ENCODE results near the gene CKS2. TPM values are rescaled to one million over a fixed set of nuclear protein-coding genes. Genes with fewer than 3 reads are reported as not detected.

The CKS2 gene
- total and polyA plus RNA-seq, 2 of the 8 experiments (the other 6 are each of a cell fraction or from before 2014, with no cell fraction given), result 337 to 689 TPM

- 82% methylated on average over 3 of the region's 3 CpGs; no CpG with 5 or more reads in 1 of the 2 experiments for WGBS, 2 experiments (ENCODE audit: extremely low coverage in 1 of 2, insufficient coverage in 1 of 2, insufficient read length in 1 of 2, insufficient replicate concordance in 2 of 2, low coverage in 1 of 2, low lambda C conversion rate in 2 of 2, missing lambda C conversion rate in 1 of 2)
- H3K4me2 ChIP-seq (ENCODE audit: insufficient read depth in 1 of 2, low read depth in 2 of 2, low read length in 2 of 2), result no peak overlapping the region
Measured at GRCh38 chr9:89340332-89340731, 29.3 kb downstream of the CKS2 start.

More at GRCh38 chr9:89340332-89340731, 29.3 kb downstream of the CKS2 start:
- Histone ChIP-seq H4K8ac (ENCODE audit: extremely low read depth, insufficient read depth, low read length) (no peak overlapping the region), H3K4me3 (ENCODE audit: extremely low read depth in 1 of 4, insufficient read depth in 2 of 4, low read depth in 3 of 4, low read length in 4 of 4) (no peak overlapping the region), H3K4me1 (replicated peaks in 1 of 4; ENCODE audit: control insufficient read depth in 3 of 4, insufficient read depth in 4 of 4, low read length in 3 of 4) (no peaks in the 10 kb centered on the region), H2AFZ (ENCODE audit: low read length) (no peak overlapping the region), H3K9me3 (ENCODE audit: insufficient read depth in 2 of 2, low read depth in 1 of 2, low read length in 1 of 2) (no peaks in the 10 kb centered on the region), H3K4ac (replicated peaks; ENCODE audit: insufficient read length, low read depth, low read length) (no peak overlapping the region), H3K56ac (replicated peaks; ENCODE audit: insufficient read length, low read depth, low read length) (no peak overlapping the region), H3K18ac (ENCODE audit: extremely low read depth, low read length) (no peak overlapping the region), H2BK5ac (ENCODE audit: low read depth, low read length) (no peak overlapping the region), H2AK5ac (ENCODE audit: low read depth, low read length) (no peak overlapping the region), H3K79me2 (ENCODE audit: control insufficient read depth in 1 of 2, insufficient read depth in 2 of 2, low read length in 2 of 2) (no peaks in the 10 kb centered on the region), H3K23me2 (ENCODE audit: low read depth, low read length) (no peaks in the 10 kb centered on the region), H4K91ac (replicated peaks; ENCODE audit: insufficient read length, low read length) (no peak overlapping the region), H4K20me1 (replicated peaks in 1 of 2; ENCODE audit: control insufficient read depth in 1 of 2, insufficient read depth in 2 of 2, low read length in 2 of 2) (no peaks in the 10 kb centered on the region), H4K5ac (ENCODE audit: insufficient read length, low read depth, low read length) (no peak overlapping the region), H3K27me3 (replicated peaks in 1 of 4; ENCODE audit: control insufficient read depth in 3 of 4, extremely low read depth in 1 of 4, insufficient read depth in 3 of 4, low read length in 3 of 4) (no peaks in the 10 kb centered on the region), H2BK15ac (ENCODE audit: low read length) (no peak overlapping the region), H3K9ac (replicated peaks in 1 of 4; ENCODE audit: extremely low read depth in 1 of 4, low read depth in 3 of 4, low read length in 3 of 4) (no peak overlapping the region), H2BK20ac (ENCODE audit: low read length) (no peak overlapping the region), H3K27ac (ENCODE audit: low read depth, low read length) (no peak overlapping the region), H3K14ac (ENCODE audit: insufficient read length) (no peak overlapping the region), H3K36me3 (ENCODE audit: control insufficient read depth in 2 of 4, insufficient read depth in 4 of 4, low read length in 3 of 4) (peaks cover 19 to 73% (median 44%) of the 10 kb centered on the region in 4 experiments; a peak in 7 of 8 replicates), H3K23ac (ENCODE audit: insufficient read length) (no peak overlapping the region), H3K79me1 (ENCODE audit: low read depth, low read length) (peaks cover under 1% of the 10 kb centered on the region; the same call in 1 of the 2 replicates), H2BK120ac (replicated peaks; ENCODE audit: low read depth, low read length) (no peak overlapping the region), H2BK12ac (ENCODE audit: low read depth, low read length) (no peak overlapping the region)
- DNase-seq (ENCODE audit: low read depth in 1 of 2, low spot score in 2 of 2), result no peak
- TF ChIP-seq BACH1 (IDR thresholded peaks at IDR 0.05; ENCODE audit: low read length), result no peak
- ChIA-PET POLR2A (ENCODE audit: partially characterized antibody) (no interaction called here), CTCF (ENCODE audit: partially characterized antibody) (no interaction called here)
- no peak for FAIRE-seq

Data from H1 (cell line).